Left renal pelvis (tissue), 4 donors: Measurements from ENCODE around the gene TGIF2. TPM values are rescaled to one million over a fixed set of nuclear protein-coding genes. Genes with fewer than 3 reads are reported as not detected.
"Not testable (repeated sequence)": the region's sequence is repeated elsewhere in the genome, so short reads cannot be mapped to it uniquely, and the experiment has no call there.

Source experiments
- DNase-seq, 4 donors: peaks; one replicate each; pipeline ENCODE4 v3.0.0-alpha.2; 2013; ENCODE audit warnings: low read depth in 4 of 4, low spot score in 3 of 4
- polyA plus RNA-seq, 4 donors: library from polyadenylated mRNA; unstranded; fragments of 120-200 nt; gene quantifications; one replicate each; pipeline ENCODE4 v1.2.1, GENCODE V29; 2013; ENCODE audit not compliant: insufficient read length in 4 of 4

The TGIF2 gene
- polyA plus RNA-seq, 4 donors: 56.2 to 60.2 (median 58.6) TPM

- no peak for DNase-seq
These were observed 27.2 kb upstream of the TGIF2 start for GRCh38 chr20:36546111-36546736.

- no peak for DNase-seq
These were observed 26.0 kb upstream of the TGIF2 start for GRCh38 chr20:36547186-36548005.

GRCh38 chr20:36548006-36548315 lies 25.4 kb upstream of the TGIF2 start:
- DNase-seq: no peak

GRCh38 chr20:36548704-36549627 lies 24.4 kb upstream of the TGIF2 start:
- no peak for DNase-seq

GRCh38 chr20:36549628-36549941 lies 23.8 kb upstream of the TGIF2 start:
- no peak for DNase-seq

- DNase-seq: no peak
These were observed 23.2 kb upstream of the TGIF2 start for GRCh38 chr20:36549942-36550789.

- DNase-seq: no peak
These were observed 22.6 kb upstream of the TGIF2 start for GRCh38 chr20:36550790-36551299.

GRCh38 chr20:36555248-36555647 lies 18.1 kb upstream of the TGIF2 start:
- no peak for DNase-seq

GRCh38 chr20:36562724-36563123 lies 10.7 kb upstream of the TGIF2 start:
- DNase-seq: no peak

- no peak for DNase-seq
These were observed 10.0 kb upstream of the TGIF2 start for GRCh38 chr20:36563374-36563773.

- not testable (repeated sequence) for DNase-seq
These were observed 9.2 kb upstream of the TGIF2 start for GRCh38 chr20:36564078-36564725.

GRCh38 chr20:36564726-36565121 lies 8.7 kb upstream of the TGIF2 start:
- DNase-seq: not testable (repeated sequence)

- no peak for DNase-seq
These were observed 7.9 kb upstream of the TGIF2 start for GRCh38 chr20:36565520-36565919.

GRCh38 chr20:36569847-36570429 lies 3.5 kb upstream of the TGIF2 start:
- DNase-seq: no peak

GRCh38 chr20:36571564-36572504 lies 1.6 kb upstream of the TGIF2 start:
- DNase-seq: peak in 1 of 4 donors; percentile 61

- DNase-seq: no peak
These were observed 695 bp upstream of the TGIF2 start for GRCh38 chr20:36572701-36573102.

- peak in 1 of 4 donors; percentile 27 for DNase-seq
These were observed 485 bp downstream of the TGIF2 start for GRCh38 chr20:36573798-36574365.
